Activated effector memory CD4-positive, alpha-beta T cell treated with Interleukin-2 at 50 U/mL for 16 hours (primary cell): ENCODE data around the gene LPP.

Experiments used
- DNase-seq: peaks from one replicate; pipeline ENCODE4 v3.0.0-alpha.2; 2020

Gene LPP

DNA sequence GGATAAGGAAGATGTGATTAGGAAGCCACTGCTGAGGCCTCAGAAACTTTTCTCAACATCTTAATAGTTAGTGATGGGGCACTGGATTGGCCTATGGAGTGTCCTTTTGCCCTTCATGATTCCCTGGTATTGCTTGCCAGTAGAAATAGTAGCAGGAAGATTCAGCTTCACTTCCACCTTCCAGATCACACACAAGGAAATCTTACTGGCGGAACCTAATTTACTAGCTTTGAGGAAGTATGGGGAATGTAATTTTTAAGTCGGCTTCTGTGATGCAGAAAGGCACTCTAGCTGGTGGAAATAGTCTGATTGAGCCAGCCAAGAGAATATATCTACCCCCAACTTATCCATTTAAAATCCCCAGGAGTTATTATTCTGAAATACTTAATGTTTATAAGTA, 46.5 kb downstream of the LPP start:
- DNase-seq: no peak

GRCh38 chr3:188202358-188203138, 48.6 kb downstream of the LPP start:
- no peak for DNase-seq

DNA sequence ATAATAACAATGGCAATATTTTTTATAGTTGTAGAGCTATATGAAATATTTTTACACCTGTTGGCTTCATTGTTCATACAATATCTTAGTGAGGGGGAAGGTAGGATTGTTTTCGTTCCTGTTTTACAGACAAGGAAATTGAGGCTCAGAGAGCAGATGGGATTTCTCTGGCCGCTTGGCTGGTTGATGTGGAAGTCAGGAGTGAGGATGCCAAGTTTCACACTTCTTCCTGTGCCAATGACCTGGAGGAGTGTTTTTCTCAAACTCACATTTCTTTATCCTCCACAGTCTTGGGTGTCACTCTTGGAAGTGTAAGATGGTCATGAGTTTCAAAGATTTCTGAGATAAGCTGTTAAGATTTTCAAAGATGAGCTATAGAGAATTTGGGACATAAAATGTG, 50.6 kb downstream of the LPP start:
- no peak for DNase-seq

DNA sequence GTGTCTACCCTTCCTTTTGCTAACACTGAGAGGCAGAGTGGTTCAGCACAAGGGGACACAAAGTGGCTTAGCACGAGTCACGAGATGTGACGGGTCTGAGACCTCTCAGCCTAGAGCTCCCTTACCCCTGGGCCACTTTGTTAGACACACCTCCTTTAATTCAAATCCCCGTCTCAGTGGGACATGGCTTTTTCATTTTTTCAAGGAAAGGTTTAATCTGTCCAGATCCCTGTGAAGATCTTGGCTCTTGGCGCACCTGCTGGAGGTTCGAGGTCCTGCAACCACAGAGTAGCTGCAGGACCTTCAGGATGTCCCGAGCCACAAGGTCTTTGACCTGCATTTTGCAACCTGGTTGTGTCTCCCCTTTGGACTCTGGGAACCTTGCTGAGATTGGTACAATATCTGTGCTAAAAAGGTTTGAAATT, 52.0 kb downstream of the LPP start:
- no peak for DNase-seq

GRCh38 chr3:188206787-188207186, 52.8 kb downstream of the LPP start:
- DNase-seq: no peak

GRCh38 chr3:188207941-188208515, 54.1 kb downstream of the LPP start:
- DNase-seq: no peak

- DNase-seq: no peak
Observed at GRCh38 chr3:188208516-188208981, 54.6 kb downstream of the LPP start.

DNA sequence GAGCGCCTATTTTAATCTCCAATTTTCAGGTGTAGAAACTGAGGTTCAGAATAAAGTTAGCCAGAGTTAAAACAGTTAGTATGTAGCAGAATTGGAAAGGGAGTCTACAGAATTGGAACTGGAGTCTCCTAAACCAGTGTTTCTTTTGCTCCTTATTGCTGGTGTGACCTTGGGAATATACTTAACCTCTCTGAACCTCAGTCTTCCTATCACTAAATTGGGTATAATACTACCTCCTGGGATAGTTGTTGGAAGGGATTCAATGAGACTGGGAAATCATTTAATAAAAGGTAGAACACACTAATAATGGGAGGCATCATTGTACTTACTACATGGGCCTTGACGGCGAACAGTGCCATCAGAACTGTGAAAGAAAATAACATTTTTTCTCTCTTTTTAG, 55.1 kb downstream of the LPP start:
- no peak for DNase-seq

DNA sequence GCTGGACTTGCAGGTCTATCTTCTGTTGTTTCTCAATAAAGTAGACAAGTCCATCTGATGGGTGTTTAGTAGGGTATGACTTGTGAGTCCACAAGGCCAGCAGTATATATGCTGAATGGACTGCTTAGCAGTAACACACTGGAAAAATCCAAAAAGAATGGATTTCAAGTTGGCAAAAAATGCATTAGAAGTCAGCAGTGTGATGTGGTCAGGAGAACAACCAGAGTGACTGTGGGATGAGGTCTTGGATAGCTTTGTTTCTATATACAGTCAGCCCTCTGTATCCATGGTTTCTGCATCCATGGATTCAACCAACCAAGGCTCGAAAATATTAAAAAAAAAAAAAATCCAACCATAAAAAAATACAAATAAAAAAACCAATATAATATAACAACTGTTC, 55.8 kb downstream of the LPP start:
- DNase-seq: no peak

GRCh38 chr3:188211476-188211875, 57.5 kb downstream of the LPP start:
- DNase-seq: no peak

DNA sequence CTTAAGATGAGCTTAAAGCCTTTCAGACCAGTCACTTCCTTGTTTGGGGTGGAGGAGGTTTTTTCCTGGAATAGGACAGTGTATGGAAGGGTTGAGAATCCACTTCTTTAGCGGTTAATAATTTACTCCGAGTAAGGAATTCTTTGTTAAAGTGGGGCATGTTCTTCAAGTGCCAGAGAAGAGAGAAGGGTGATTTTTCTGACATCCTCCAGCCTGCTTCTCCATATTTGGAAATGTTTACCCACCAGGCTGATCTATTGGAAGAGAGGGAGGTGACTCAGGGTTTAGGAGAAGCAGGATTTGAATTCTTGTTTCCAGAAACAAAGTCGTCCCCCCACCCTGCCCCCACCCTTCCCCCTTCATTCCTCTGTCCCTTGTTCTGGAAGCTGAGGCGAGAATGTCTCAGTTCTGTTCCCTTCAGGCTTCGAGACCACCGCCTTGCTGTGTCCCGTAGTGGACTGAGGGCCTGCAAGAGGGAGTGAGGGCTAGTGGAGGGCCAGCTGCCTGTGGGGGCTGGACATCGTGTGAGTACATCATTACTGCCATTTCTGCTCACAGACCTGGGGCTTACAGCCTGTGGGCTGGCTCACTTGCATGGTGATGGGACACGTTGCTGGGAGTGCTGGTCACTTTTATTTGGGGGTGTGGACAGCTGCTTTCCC, 58.5 kb downstream of the LPP start:
- no peak for DNase-seq

DNA sequence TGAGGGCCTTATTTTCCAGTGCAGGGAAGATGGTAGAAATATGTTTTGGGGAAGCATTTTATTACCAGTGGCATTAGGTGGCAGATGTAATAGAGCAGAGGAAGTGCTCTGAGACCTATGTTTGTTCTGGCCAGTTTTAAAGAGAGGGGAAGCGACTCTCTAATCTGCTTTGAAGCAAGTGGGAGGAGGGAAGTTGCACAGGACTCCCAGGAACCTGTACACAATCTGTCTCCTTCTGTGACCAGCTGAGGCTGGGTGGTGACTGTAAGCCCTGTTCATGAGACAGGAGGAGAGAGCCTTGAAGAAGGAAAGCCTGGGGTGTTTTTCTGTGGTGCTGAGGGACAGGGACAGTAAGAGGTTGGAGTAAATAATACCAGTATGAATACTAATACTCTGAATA, 60.5 kb downstream of the LPP start:
- DNase-seq: no peak

DNA sequence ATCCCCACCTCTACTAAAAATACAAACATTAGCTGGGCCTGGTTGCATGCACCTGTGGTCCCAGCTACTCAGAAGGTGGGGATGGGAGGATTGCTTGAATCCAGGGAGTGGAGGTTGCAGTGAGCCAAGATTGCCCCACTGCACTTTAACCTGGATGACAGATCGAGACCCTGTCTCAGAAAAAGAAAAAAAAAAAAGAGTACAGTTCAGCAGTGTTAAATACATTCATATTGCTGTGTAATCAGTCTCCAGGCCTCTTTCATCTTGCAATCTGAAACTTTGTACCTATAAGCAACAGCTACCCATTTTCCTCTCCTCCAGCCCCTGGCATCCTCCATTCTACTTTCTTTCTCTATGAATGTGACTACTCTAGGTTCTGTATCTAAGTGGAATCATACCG, 61.2 kb downstream of the LPP start:
- no peak for DNase-seq

DNA sequence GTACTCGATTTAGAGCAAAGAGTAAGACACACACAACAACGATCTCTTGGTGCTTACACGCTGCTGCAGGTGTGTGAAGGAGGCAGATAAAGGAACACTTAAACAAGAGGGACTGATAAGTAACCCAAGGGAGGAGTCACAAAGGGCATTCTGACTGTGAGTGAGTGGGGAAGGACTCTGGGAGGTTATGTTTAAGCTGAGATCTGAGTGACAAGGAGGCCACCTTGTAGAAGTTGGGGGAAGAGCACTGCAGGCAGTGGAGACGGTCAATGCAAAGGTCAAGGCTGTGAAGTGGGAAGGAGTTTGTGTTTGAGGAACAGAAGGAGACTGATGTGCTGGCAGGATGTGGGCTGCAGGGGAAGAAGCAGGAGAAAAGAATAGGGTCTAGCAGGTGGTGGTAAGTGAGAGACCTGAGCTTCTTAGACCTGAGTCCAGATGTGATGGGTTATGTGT, 63.1 kb downstream of the LPP start:
- no peak for DNase-seq

- DNase-seq: no peak
Observed at GRCh38 chr3:188217726-188218125, 63.8 kb downstream of the LPP start.

- DNase-seq: no peak
Observed at GRCh38 chr3:188218603-188219002, 64.6 kb downstream of the LPP start.

- no peak for DNase-seq
Observed at GRCh38 chr3:188219147-188219546, 65.2 kb downstream of the LPP start.

GRCh38 chr3:188220097-188220788, 66.3 kb downstream of the LPP start:
- DNase-seq: no peak

- no peak for DNase-seq
Observed at GRCh38 chr3:188220988-188221818, 67.2 kb downstream of the LPP start.

GRCh38 chr3:188223936-188224335, 70.0 kb downstream of the LPP start:
- DNase-seq: no peak

- no peak for DNase-seq
Observed at GRCh38 chr3:188227442-188227841, 73.5 kb downstream of the LPP start.

DNA sequence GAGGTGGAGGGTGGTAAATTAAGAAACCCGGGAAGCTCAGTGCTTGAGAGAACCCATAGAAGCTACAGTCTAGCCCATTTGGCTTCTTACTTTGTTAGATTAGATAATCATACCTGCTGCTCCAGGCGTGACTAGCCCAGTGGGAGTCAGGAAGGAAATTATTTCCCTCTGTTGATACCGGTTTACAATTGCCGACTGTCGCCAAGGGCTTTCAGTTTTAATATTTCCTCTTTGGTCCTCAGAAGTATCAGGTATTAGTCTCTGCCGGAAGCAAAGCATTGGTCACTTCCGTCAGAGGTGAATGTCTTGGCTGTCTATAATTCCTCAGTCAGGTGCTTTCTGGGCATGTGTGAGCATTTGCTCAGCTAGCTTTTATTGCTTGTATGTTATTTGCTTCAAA, 75.2 kb downstream of the LPP start:
- DNase-seq: no peak

DNA sequence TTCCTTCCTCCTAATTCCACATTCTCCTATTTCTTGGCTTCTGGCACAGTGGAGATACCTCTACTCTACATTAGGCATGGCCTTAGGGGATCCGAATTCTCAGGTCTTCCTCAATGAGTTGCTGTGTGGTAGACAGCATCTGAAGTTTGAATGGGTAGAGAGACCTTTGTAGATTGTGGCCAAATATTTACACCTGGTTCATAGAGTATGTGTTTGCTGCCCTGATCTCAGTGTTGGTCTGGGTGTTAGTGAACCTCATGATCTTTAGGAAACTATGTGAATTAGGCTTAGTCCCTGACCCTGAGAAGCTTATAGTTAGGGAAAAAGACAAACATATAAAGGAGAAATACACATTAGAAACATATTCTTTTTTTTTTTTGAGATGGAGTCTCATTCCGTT, 75.8 kb downstream of the LPP start:
- no peak for DNase-seq
